Measurements from ENCODE around the gene MYLK3.

Gene MYLK3

DNA sequence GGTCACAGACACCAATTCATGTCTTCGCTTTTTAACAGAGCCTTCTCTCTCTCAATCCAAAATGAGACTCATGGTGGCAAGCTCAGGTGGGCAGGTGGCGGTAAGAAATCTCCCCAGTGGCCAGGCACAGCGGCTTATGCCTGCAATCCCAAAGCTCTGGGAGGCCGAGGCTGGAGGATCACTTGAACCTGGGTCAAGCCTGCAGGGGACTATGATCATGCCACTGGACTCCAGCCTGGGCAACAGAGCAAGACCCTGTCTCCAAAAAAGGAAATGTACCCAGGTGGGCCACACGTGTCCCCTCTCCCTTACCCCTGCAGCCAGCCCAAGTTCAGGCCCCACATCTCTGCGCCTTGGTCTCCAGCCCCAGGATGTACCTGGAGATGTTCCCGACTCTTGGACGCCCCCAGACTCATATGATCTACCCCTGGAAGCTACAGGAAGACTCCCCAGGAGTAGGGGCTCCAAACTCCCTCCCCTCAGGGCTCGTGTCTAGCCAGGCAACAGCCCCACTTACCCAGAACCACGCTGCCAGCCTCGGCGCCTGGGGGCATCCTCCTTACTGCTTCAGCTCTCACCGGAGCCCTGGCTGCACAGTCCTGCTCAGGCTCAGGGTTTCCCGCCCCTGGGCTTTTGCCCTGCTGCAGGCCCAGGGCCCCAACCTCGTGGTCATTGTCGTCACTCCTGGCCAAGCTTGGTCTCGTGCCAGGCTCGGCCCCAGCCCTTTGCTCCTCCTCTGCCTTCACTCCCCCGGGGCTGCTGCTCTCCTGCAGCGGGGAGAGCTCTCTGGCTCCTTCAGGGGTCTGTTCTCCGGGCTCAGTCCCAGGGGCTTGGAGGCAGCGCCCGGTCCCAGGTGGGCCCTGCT is 16.2 kb downstream of the MYLK3 start:
- ATAC-seq, result no peak
- TF ChIP-seq, protein P1, sequence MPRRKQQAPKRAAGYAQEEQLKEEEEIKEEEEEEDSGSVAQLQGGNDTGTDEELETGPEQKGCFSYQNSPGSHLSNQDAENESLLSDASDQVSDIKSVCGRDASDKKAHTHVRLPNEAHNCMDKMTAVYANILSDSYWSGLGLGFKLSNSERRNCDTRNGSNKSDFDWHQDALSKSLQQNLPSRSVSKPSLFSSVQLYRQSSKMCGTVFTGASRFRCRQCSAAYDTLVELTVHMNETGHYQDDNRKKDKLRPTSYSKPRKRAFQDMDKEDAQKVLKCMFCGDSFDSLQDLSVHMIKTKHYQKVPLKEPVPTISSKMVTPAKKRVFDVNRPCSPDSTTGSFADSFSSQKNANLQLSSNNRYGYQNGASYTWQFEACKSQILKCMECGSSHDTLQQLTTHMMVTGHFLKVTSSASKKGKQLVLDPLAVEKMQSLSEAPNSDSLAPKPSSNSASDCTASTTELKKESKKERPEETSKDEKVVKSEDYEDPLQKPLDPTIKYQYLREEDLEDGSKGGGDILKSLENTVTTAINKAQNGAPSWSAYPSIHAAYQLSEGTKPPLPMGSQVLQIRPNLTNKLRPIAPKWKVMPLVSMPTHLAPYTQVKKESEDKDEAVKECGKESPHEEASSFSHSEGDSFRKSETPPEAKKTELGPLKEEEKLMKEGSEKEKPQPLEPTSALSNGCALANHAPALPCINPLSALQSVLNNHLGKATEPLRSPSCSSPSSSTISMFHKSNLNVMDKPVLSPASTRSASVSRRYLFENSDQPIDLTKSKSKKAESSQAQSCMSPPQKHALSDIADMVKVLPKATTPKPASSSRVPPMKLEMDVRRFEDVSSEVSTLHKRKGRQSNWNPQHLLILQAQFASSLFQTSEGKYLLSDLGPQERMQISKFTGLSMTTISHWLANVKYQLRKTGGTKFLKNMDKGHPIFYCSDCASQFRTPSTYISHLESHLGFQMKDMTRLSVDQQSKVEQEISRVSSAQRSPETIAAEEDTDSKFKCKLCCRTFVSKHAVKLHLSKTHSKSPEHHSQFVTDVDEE (CRISPR knock-in tag; IDR thresholded peaks at IDR 0.05), result no peak
- TF ChIP-seq ZFP3 (CRISPR knock-in tag; IDR thresholded peaks at IDR 0.05) (no peak), ZC3H10 (CRISPR knock-in tag; IDR thresholded peaks at IDR 0.05) (no peak), RARB (CRISPR knock-in tag; IDR thresholded peaks at IDR 0.05) (no peak), PPARA (CRISPR knock-in tag; IDR thresholded peaks at IDR 0.05; ENCODE audit: borderline replicate concordance) (no peak), OSR1 (CRISPR knock-in tag; IDR thresholded peaks at IDR 0.05) (no peak)
- TF ChIP-seq, protein P2, sequence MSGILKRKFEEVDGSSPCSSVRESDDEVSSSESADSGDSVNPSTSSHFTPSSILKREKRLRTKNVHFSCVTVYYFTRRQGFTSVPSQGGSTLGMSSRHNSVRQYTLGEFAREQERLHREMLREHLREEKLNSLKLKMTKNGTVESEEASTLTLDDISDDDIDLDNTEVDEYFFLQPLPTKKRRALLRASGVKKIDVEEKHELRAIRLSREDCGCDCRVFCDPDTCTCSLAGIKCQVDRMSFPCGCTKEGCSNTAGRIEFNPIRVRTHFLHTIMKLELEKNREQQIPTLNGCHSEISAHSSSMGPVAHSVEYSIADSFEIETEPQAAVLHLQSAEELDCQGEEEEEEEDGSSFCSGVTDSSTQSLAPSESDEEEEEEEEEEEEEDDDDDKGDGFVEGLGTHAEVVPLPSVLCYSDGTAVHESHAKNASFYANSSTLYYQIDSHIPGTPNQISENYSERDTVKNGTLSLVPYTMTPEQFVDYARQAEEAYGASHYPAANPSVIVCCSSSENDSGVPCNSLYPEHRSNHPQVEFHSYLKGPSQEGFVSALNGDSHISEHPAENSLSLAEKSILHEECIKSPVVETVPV (CRISPR knock-in tag; IDR thresholded peaks at IDR 0.05), result no peak

DNA sequence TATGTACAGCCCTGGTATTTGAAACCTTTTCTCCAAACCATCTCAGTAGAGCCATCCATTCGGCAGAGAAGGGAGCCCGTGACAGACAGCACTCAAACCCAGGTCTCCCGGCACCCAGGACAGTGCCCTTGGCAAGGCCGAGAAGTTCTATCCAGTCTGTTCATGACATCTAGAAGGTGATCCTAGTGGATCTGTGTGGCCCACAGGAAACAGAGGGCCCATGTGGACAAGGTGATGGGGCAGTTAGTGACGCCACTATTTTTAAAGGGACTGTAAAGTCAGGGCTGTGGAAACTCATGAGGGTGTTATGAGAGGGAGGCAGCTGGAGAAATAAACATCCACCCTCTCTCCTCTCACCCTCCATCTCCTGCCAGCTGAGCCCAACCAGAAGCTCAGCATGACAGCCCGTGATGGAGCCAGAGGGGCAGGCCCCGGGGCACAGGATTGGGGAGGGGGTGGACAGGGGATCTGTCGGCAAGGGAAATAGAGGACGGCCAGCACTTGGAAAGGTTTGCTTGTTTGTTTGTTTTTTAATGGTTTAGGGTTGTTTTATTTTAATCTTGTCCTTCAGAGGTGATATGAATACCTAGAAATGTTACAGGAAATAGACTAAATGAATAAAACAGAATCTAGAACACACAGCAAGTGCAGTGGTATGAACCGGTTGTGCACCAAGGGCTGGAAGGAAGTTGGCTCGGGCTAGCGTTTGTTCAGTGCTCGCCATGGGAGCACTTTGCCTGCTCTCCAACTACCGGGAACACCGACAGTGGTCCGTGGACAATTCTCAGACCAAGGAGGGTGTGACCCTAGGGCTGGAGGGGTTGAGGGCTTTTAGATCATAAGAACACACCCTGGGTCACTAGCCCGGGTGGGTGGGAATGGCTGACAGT is 17.1 kb downstream of the MYLK3 start:
- TF ChIP-seq ZNF8 (CRISPR knock-in tag; IDR thresholded peaks at IDR 0.05), result no peak
- no peak for TF ChIP-seq ZFP3 (CRISPR knock-in tag; IDR thresholded peaks at IDR 0.05)
- TF ChIP-seq, protein P3, sequence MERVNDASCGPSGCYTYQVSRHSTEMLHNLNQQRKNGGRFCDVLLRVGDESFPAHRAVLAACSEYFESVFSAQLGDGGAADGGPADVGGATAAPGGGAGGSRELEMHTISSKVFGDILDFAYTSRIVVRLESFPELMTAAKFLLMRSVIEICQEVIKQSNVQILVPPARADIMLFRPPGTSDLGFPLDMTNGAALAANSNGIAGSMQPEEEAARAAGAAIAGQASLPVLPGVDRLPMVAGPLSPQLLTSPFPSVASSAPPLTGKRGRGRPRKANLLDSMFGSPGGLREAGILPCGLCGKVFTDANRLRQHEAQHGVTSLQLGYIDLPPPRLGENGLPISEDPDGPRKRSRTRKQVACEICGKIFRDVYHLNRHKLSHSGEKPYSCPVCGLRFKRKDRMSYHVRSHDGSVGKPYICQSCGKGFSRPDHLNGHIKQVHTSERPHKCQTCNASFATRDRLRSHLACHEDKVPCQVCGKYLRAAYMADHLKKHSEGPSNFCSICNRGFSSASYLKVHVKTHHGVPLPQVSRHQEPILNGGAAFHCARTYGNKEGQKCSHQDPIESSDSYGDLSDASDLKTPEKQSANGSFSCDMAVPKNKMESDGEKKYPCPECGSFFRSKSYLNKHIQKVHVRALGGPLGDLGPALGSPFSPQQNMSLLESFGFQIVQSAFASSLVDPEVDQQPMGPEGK (CRISPR knock-in tag; IDR thresholded peaks at IDR 0.05; ENCODE audit: borderline replicate concordance), result no peak
- TF ChIP-seq, protein P4, sequence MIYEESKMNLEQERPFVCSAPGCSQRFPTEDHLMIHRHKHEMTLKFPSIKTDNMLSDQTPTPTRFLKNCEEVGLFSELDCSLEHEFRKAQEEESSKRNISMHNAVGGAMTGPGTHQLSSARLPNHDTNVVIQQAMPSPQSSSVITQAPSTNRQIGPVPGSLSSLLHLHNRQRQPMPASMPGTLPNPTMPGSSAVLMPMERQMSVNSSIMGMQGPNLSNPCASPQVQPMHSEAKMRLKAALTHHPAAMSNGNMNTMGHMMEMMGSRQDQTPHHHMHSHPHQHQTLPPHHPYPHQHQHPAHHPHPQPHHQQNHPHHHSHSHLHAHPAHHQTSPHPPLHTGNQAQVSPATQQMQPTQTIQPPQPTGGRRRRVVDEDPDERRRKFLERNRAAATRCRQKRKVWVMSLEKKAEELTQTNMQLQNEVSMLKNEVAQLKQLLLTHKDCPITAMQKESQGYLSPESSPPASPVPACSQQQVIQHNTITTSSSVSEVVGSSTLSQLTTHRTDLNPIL (CRISPR knock-in tag; IDR thresholded peaks at IDR 0.05; ENCODE audit: low read depth), result no peak
- no peak for ATAC-seq

DNA sequence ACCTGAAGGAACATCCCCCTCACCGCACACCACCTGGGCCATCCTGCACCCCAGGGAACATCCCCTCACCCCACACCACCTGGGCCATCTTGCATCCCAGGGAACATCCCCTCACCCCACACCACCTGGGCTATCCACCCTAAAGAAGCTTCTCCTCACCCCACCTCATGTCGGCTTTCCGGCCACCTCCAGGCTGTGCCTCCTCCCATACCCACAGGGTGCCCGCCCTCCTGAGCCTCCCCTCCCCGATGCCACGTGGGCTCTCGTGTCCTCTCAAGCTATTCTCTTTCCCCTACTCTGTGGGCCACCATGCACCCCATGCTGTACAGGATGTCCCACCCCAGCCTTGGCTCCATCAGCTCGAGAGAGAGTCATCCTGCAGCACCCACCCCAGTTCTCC is 18.0 kb downstream of the MYLK3 start:
- ATAC-seq, result no peak
- TF ChIP-seq ESRRG (CRISPR knock-in tag; IDR thresholded peaks at IDR 0.05) (no peak), SNAI2 (CRISPR knock-in tag; IDR thresholded peaks at IDR 0.05) (no peak), ZFP30 (CRISPR knock-in tag; IDR thresholded peaks at IDR 0.05) (no peak), RARB (CRISPR knock-in tag; IDR thresholded peaks at IDR 0.05) (no peak), ZFP3 (CRISPR knock-in tag; IDR thresholded peaks at IDR 0.05) (no peak), TOX (CRISPR knock-in tag; IDR thresholded peaks at IDR 0.05; ENCODE audit: borderline replicate concordance) (no peak), ARNTL (CRISPR knock-in tag; IDR thresholded peaks at IDR 0.05; ENCODE audit: borderline replicate concordance, low read depth) (no peak), OSR1 (CRISPR knock-in tag; IDR thresholded peaks at IDR 0.05) (no peak), GLIS3 (CRISPR knock-in tag; IDR thresholded peaks at IDR 0.05) (no peak), TCF4 (CRISPR knock-in tag; IDR thresholded peaks at IDR 0.05; ENCODE audit: borderline replicate concordance) (no peak)
- TF ChIP-seq, protein P3 (CRISPR knock-in tag; IDR thresholded peaks at IDR 0.05; ENCODE audit: borderline replicate concordance), result no peak

Measured in SK-N-SH treated with all-trans-retinoic acid at 6 μM for 48 hours (cell line).